ENCODE results near the gene GTPBP4.
"Not testable (repeated sequence)": the region's sequence is repeated elsewhere in the genome, so short reads cannot be mapped to it uniquely, and the experiment has no call there.

GTPBP4 gene

GRCh38 chr10:1003884-1004670 is 15.8 kb downstream of the GTPBP4 start:
- DNase-seq = no peak
- Histone ChIP-seq H3K27me3 (ENCODE audit: insufficient read depth, low read depth, severe bottlenecking) (no peaks in the 10 kb centered on the region), H3K9me3 (ENCODE audit: severe bottlenecking) (no peaks in the 10 kb centered on the region), H3K27ac (no peak overlapping the region), H3K4me3 (ENCODE audit: low read depth, low read length) (no peak overlapping the region), H3K36me3 (peaks cover 34% of the 10 kb centered on the region)
- TF ChIP-seq, protein P1, sequence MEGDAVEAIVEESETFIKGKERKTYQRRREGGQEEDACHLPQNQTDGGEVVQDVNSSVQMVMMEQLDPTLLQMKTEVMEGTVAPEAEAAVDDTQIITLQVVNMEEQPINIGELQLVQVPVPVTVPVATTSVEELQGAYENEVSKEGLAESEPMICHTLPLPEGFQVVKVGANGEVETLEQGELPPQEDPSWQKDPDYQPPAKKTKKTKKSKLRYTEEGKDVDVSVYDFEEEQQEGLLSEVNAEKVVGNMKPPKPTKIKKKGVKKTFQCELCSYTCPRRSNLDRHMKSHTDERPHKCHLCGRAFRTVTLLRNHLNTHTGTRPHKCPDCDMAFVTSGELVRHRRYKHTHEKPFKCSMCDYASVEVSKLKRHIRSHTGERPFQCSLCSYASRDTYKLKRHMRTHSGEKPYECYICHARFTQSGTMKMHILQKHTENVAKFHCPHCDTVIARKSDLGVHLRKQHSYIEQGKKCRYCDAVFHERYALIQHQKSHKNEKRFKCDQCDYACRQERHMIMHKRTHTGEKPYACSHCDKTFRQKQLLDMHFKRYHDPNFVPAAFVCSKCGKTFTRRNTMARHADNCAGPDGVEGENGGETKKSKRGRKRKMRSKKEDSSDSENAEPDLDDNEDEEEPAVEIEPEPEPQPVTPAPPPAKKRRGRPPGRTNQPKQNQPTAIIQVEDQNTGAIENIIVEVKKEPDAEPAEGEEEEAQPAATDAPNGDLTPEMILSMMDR (IDR thresholded peaks at IDR 0.05; ENCODE audit: low read depth, low read length) = no peak

GRCh38 chr10:1006573-1006972 is 18.3 kb downstream of the GTPBP4 start:
- TF ChIP-seq, protein P1 (IDR thresholded peaks at IDR 0.05; ENCODE audit: low read depth, low read length) = no peak
- Histone ChIP-seq H3K27me3 (ENCODE audit: insufficient read depth, low read depth, severe bottlenecking) (no peaks in the 10 kb centered on the region), H3K27ac (no peak overlapping the region), H3K36me3 (peaks cover 17% of the 10 kb centered on the region), H3K9me3 (ENCODE audit: severe bottlenecking) (no peaks in the 10 kb centered on the region), H3K4me3 (ENCODE audit: low read depth, low read length) (no peak overlapping the region)
- DNase-seq = no peak

DNA sequence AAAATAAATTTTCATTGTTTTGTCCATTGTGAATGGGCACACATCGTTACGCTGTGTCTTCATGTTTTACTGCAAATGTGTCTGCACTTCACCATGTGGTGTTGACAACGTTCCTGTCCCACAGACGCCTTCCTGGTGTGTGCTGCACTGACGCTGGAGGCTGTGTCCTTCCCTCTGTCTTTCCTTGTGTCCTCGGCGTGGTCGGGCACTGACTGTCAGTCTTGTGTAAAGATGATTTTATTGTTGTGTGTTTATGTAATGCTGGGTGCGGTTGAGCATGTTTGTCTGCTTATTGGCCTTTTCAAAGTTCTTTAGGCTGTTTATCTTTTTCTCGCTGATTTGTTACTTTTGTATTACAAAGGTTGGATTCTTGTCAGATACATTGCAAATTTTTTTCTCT is 19.3 kb downstream of the GTPBP4 start:
- Histone ChIP-seq H3K27ac (no peak overlapping the region), H3K36me3 (peaks cover 18% of the 10 kb centered on the region), H3K4me3 (ENCODE audit: low read depth, low read length) (no peak overlapping the region), H3K9me3 (ENCODE audit: severe bottlenecking) (no peaks in the 10 kb centered on the region), H3K27me3 (ENCODE audit: insufficient read depth, low read depth, severe bottlenecking) (no peaks in the 10 kb centered on the region)
- no peak for DNase-seq
- TF ChIP-seq, protein P1 (IDR thresholded peaks at IDR 0.05; ENCODE audit: low read depth, low read length) = no peak

DNA sequence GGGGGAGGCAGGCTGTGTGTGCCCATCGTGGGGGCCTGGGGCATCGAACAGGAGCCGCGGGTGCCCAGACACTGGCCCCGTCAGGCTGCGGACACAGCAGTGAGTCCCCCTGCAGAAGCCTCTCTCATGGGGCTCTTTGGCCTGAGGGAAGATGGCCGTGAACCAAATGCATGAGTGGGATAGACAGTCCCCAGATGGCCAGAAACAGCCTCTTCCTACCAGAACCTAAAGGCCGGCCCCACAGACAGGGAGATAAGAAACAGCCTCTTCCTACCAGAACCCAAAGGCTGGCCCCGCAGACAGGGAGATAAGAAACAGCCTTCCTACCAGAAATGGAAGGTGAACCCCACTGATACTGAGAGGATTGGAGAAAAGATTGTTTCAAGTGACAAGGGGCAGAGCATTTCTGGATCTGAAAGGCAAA is 20.8 kb downstream of the GTPBP4 start:
- TF ChIP-seq, protein P1 (IDR thresholded peaks at IDR 0.05; ENCODE audit: low read depth, low read length) = no peak
- no peaks in the 10 kb centered on the region for H3K27me3 ChIP-seq (ENCODE audit: insufficient read depth, low read depth, severe bottlenecking)
- no peak overlapping the region for H3K27ac ChIP-seq
- peaks cover 15% of the 10 kb centered on the region for H3K36me3 ChIP-seq
- H3K4me3 ChIP-seq (ENCODE audit: low read depth, low read length) = no peak overlapping the region
- no peak for DNase-seq
- no peaks in the 10 kb centered on the region for H3K9me3 ChIP-seq (ENCODE audit: severe bottlenecking)

- not testable (repeated sequence) for H3K9me3 ChIP-seq (ENCODE audit: severe bottlenecking); H3K4me3 ChIP-seq (ENCODE audit: low read depth, low read length); DNase-seq; H3K27ac ChIP-seq; H3K27me3 ChIP-seq (ENCODE audit: insufficient read depth, low read depth, severe bottlenecking)
- peaks cover 18% of the 10 kb centered on the region for H3K36me3 ChIP-seq
These were observed 21.7 kb downstream of the GTPBP4 start for GRCh38 chr10:1009947-1010346.

DNA sequence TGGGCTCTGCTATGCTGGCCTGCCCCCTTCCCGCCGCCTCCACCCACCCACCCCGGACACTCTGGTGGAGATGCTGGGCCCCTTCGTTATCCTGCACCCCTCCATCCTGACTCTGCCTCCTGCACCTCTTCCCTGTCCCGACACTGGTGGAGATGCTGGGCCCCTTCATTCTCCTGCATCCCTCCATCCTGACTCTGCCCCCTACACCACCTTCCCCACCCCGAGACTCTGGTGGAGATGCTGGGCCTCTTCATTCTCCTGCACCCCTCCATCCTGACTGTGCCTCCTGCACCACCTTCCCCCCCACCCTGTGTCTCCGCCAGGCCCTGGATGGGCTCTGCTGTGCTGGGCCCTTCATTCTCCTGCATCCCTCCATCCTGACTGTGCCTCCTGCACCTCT is 22.5 kb downstream of the GTPBP4 start:
- Histone ChIP-seq H3K9me3 (ENCODE audit: severe bottlenecking) (no peaks in the 10 kb centered on the region), H3K27ac (no peak overlapping the region), H3K4me3 (ENCODE audit: low read depth, low read length) (no peak overlapping the region), H3K36me3 (peaks cover 18% of the 10 kb centered on the region), H3K27me3 (ENCODE audit: insufficient read depth, low read depth, severe bottlenecking) (no peaks in the 10 kb centered on the region)
- TF ChIP-seq, protein P1 (IDR thresholded peaks at IDR 0.05; ENCODE audit: low read depth, low read length) = no peak
- DNase-seq = no peak

Data from WERI-Rb-1 (cell line).